ENCODE data around the gene BICD1.
"Not testable (repeated sequence)": the region's sequence is repeated elsewhere in the genome, so short reads cannot be mapped to it uniquely, and the experiment has no call there.

BICD1 gene

GRCh38 chr12:32106517-32107358, at the start of gene BICD1:
Gene BICD1, plus strand, starts transcription at chr12:32106847. Its CDS starts 485 bp downstream, at chr12:32107332.
- DNase-seq = peak; percentile 78

- no peak for DNase-seq
These were observed 45.6 kb upstream of the BICD1 start for GRCh38 chr12:32061033-32061432.

GRCh38 chr12:32062881-32063280, 43.8 kb upstream of the BICD1 start:
- DNase-seq = no peak

- DNase-seq = no peak
These were observed 42.9 kb upstream of the BICD1 start for GRCh38 chr12:32063796-32064195.

- DNase-seq = no peak
These were observed 40.4 kb upstream of the BICD1 start for GRCh38 chr12:32066206-32066605.

GRCh38 chr12:32069071-32069470, 37.6 kb upstream of the BICD1 start:
- DNase-seq = no peak

- DNase-seq = no peak
These were observed 36.9 kb upstream of the BICD1 start for GRCh38 chr12:32069731-32070130.

- no peak for DNase-seq
These were observed 36.3 kb upstream of the BICD1 start for GRCh38 chr12:32070370-32070769.

GRCh38 chr12:32072102-32072501, 34.5 kb upstream of the BICD1 start:
- DNase-seq = no peak

- no peak for DNase-seq
These were observed 32.2 kb upstream of the BICD1 start for GRCh38 chr12:32074432-32074831.

- no peak for DNase-seq
These were observed 29.7 kb upstream of the BICD1 start for GRCh38 chr12:32076941-32077340.

GRCh38 chr12:32080435-32080834, 26.2 kb upstream of the BICD1 start:
- no peak for DNase-seq

GRCh38 chr12:32083489-32083888, 23.2 kb upstream of the BICD1 start:
- DNase-seq = no peak

GRCh38 chr12:32084017-32084688, 22.5 kb upstream of the BICD1 start:
- DNase-seq = no peak

GRCh38 chr12:32084753-32085152, 21.9 kb upstream of the BICD1 start:
- no peak for DNase-seq

- no peak for DNase-seq
These were observed 19.3 kb upstream of the BICD1 start for GRCh38 chr12:32087306-32087705.

GRCh38 chr12:32089156-32089555, 17.5 kb upstream of the BICD1 start:
- DNase-seq = no peak

GRCh38 chr12:32089586-32089985, 17.1 kb upstream of the BICD1 start:
- no peak for DNase-seq

- no peak for DNase-seq
These were observed 15.0 kb upstream of the BICD1 start for GRCh38 chr12:32091696-32092095.

- no peak for DNase-seq
These were observed 8.5 kb upstream of the BICD1 start for GRCh38 chr12:32098112-32098511.

- DNase-seq = not testable (repeated sequence)
These were observed 7.4 kb upstream of the BICD1 start for GRCh38 chr12:32099275-32099674.

- DNase-seq = no peak
These were observed 6.3 kb upstream of the BICD1 start for GRCh38 chr12:32100361-32100760.

GRCh38 chr12:32100888-32101287, 5.8 kb upstream of the BICD1 start:
- no peak for DNase-seq

GRCh38 chr12:32102234-32102633, 4.4 kb upstream of the BICD1 start:
- no peak for DNase-seq
